Loucy (cell line): Measurements from ENCODE around the gene ANO9.

Source experiments
- H2AFZ ChIP-seq: fragments of 200-600 bp; sonication (generic); 2 replicates; pipeline ENCODE4 v1.6.0; 2016; ENCODE audit warnings: antibody characterized with exemption, mild to moderate bottlenecking, low read length, moderate library complexity
- H3F3A ChIP-seq: fragments of 200-600 bp; 2 replicates; pipeline ENCODE4 v1.6.0; 2016; ENCODE audit warnings: antibody characterized with exemption, low read depth, mild to moderate bottlenecking
- H3K27me3 ChIP-seq: fragments of 200-600 bp; sonication (generic); 2 replicates; pipeline ENCODE4 v1.6.1; 2014; ENCODE audit warnings: low read length, mild to moderate bottlenecking; ENCODE audit not compliant: insufficient read depth, poor library complexity, severe bottlenecking
- H3K36me3 ChIP-seq: fragments of 200-600 bp; sonication (generic); 2 replicates; pipeline ENCODE4 v1.6.1; 2016; ENCODE audit warnings: low read length; ENCODE audit not compliant: insufficient read depth
- H3K4me1 ChIP-seq: fragments of 200-600 bp; sonication (generic); 2 replicates; pipeline ENCODE4 v1.5.1; 2014; ENCODE audit warnings: low read length, mild to moderate bottlenecking; ENCODE audit not compliant: insufficient read depth, poor library complexity, severe bottlenecking
- H3K4me2 ChIP-seq: fragments of 200-600 bp; sonication (generic); 2 replicates; pipeline ENCODE4 v1.6.0; 2014; ENCODE audit warnings: antibody characterized with exemption, low read length, low read depth, mild to moderate bottlenecking; ENCODE audit not compliant: poor library complexity, severe bottlenecking
- H3K4me3 ChIP-seq: fragments of 200-600 bp; sonication (generic); 2 replicates; pipeline ENCODE4 v1.5.1; 2014; ENCODE audit warnings: low read length, mild to moderate bottlenecking, mixed read lengths; ENCODE audit not compliant: poor library complexity, severe bottlenecking
- H3K79me2 ChIP-seq: fragments of 200-600 bp; sonication (generic); 2 replicates; pipeline ENCODE4 v1.6.1; 2014; ENCODE audit warnings: low read length; ENCODE audit not compliant: insufficient read depth
- H3K9ac ChIP-seq: fragments of 200-600 bp; sonication (generic); 2 replicates; pipeline ENCODE4 v1.6.0; 2014; ENCODE audit warnings: mild to moderate bottlenecking, low read depth, low read length, moderate library complexity; ENCODE audit not compliant: poor library complexity, severe bottlenecking
- H3K9me2 ChIP-seq: fragments of 200-600 bp; sonication (generic); replicated peaks from 2 replicates; pipeline ENCODE4 v1.6.1; 2016; ENCODE audit warnings: low read depth, low read length, mixed read lengths
- H3K9me3 ChIP-seq: fragments of 200-600 bp; sonication (generic); 2 replicates; pipeline ENCODE4 v1.6.1; 2014; ENCODE audit warnings: mild to moderate bottlenecking, antibody characterized with exemption, low read length, low read depth; ENCODE audit not compliant: insufficient read depth
- H4K20me1 ChIP-seq: fragments of 200-600 bp; sonication (generic); 2 replicates; pipeline ENCODE4 v1.6.0; 2014; ENCODE audit warnings: antibody characterized with exemption, low read length, mild to moderate bottlenecking; ENCODE audit not compliant: insufficient read depth, poor library complexity, severe bottlenecking
- EZH2phosphoT487 ChIP-seq: fragments of 200-600 bp; IDR thresholded peaks from 2 replicates; pipeline ENCODE4 v1.6.1; 2018; ENCODE audit warnings: antibody characterized with exemption, mild to moderate bottlenecking, moderate library complexity, borderline replicate concordance
- TF ChIP-seq, protein P1 (sequence below): fragments of 200-600 bp; sonication (generic); conservative IDR thresholded peaks from 2 replicates; pipeline ENCODE4 v1.5.1; 2014; ENCODE audit warnings: mild to moderate bottlenecking, antibody characterized with exemption, low read length

The ANO9 gene

DNA sequence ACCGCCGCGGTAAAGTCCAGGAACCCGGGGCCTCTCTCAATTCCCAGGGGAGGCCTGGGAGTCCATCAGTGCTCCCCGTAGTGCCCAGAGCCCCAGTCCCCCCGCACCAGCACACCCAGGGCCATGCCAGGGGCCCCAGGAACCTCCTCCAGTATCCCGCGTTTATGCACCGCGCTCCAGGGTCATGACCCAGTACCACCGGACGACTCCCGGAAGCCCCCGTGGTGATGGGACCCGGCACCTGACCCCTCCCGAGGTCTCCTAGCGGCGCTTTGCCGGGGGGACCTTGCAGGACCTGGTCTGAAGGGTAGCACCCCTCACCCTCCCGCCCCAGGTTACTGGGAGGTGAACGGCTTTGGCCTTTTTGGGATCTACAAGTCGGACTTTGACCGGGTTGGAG, 61.3 kb downstream of the ANO9 start:
- H3K4me3 ChIP-seq, result no peak overlapping the region
- no peaks in the 10 kb centered on the region for H4K20me1 ChIP-seq
- no peaks in the 10 kb centered on the region for H3K36me3 ChIP-seq
- H2AFZ ChIP-seq, result no peak overlapping the region
- TF ChIP-seq EZH2phosphoT487, result no peak
- TF ChIP-seq, protein P1, sequence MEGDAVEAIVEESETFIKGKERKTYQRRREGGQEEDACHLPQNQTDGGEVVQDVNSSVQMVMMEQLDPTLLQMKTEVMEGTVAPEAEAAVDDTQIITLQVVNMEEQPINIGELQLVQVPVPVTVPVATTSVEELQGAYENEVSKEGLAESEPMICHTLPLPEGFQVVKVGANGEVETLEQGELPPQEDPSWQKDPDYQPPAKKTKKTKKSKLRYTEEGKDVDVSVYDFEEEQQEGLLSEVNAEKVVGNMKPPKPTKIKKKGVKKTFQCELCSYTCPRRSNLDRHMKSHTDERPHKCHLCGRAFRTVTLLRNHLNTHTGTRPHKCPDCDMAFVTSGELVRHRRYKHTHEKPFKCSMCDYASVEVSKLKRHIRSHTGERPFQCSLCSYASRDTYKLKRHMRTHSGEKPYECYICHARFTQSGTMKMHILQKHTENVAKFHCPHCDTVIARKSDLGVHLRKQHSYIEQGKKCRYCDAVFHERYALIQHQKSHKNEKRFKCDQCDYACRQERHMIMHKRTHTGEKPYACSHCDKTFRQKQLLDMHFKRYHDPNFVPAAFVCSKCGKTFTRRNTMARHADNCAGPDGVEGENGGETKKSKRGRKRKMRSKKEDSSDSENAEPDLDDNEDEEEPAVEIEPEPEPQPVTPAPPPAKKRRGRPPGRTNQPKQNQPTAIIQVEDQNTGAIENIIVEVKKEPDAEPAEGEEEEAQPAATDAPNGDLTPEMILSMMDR, result no peak
- no peaks in the 10 kb centered on the region for H3K9me2 ChIP-seq
- H3K79me2 ChIP-seq, result no peaks in the 10 kb centered on the region
- no peaks in the 10 kb centered on the region for H3K27me3 ChIP-seq
- no peaks in the 10 kb centered on the region for H3F3A ChIP-seq
- H3K4me2 ChIP-seq, result no peak overlapping the region
- H3K4me1 ChIP-seq, result peaks cover 11% of the 10 kb centered on the region
- no peaks in the 10 kb centered on the region; the same call in 1 of the 2 replicates for H3K9me3 ChIP-seq
- no peak overlapping the region for H3K9ac ChIP-seq

DNA sequence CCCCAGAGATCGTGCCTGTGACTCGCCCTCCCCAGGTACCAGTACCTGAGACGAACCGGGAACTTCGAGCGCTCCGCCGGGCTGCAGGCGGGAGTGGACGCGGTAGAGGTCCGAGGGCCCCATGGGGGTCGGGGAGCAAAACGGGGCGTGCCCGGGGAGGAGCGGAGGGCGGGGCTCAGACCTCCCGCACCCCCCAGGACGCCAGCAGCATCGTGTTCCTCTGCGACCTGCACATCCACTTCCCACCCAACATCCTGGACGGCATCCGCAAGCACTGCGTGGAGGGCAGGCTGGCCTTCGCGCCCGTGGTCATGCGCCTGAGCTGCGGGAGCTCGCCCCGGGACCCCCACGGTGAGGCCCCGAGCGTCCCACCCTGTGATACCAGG, 61.7 kb downstream of the ANO9 start:
- Histone ChIP-seq H3K9me2 (no peaks in the 10 kb centered on the region), H3F3A (no peaks in the 10 kb centered on the region), H3K27me3 (no peaks in the 10 kb centered on the region), H3K4me2 (no peak overlapping the region), H3K9me3 (no peaks in the 10 kb centered on the region; the same call in 1 of the 2 replicates), H3K79me2 (no peaks in the 10 kb centered on the region), H4K20me1 (no peaks in the 10 kb centered on the region), H3K4me3 (no peak overlapping the region), H3K36me3 (no peaks in the 10 kb centered on the region), H2AFZ (no peak overlapping the region), H3K9ac (no peak overlapping the region), H3K4me1 (peaks cover 11% of the 10 kb centered on the region)
- no peak for TF ChIP-seq EZH2phosphoT487
- TF ChIP-seq, protein P1, result no peak

DNA sequence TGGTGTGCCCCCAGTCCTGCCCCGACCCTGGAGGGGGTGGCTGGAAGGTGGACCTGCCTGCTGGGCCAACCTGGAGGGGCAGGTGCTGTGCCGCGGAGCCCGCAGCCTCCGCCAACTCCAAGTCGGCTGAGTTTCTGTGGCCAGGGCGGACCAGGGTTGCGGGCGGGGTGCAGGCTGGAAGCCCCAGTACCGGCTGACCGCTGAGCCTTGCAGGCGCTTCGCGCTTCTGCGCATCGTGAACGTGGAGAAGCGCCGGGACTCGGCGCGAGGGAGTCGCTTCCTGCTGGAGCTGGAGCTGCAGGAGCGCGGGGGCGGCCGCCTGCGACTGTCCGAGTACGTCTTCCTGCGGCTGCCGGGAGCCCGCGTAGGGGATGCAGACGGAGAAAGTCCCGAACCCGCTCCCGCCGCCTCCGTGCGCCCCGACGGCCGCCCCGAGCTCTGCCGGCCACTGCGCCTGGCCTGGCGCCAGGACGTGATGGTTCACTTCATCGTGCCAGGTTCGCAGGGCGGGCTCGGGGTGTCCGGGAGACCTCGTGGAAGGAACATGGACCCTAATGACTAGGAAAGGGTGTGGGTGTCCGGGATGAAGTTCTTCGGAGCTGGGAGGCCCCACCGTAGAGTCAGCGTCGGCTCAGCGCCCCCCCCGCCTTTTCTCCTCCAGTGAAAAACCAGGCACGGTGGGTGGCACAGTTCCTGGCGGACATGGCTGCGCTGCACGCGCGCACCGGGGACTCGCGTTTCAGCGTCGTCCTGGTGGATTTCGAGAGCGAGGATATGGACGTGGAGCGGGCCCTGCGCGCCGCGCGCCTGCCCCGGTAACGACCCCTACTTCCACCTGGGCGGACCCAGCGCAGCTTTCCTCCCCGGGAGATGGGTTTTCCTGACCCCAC, 62.4 kb downstream of the ANO9 start:
- no peaks in the 10 kb centered on the region for H3K36me3 ChIP-seq

More for the DNA sequence above, 62.4 kb downstream of the ANO9 start:
- H3K4me1 ChIP-seq, result peaks cover 11% of the 10 kb centered on the region
- H3K27me3 ChIP-seq, result no peaks in the 10 kb centered on the region
- H3K9me2 ChIP-seq, result no peaks in the 10 kb centered on the region
- TF ChIP-seq, protein P1, result no peak
- TF ChIP-seq EZH2phosphoT487, result no peak
- no peak overlapping the region for H3K9ac ChIP-seq
- no peak overlapping the region for H2AFZ ChIP-seq
- H3K9me3 ChIP-seq, result no peaks in the 10 kb centered on the region; the same call in 1 of the 2 replicates
- H3K4me3 ChIP-seq, result no peak overlapping the region
- H3F3A ChIP-seq, result no peaks in the 10 kb centered on the region
- H3K4me2 ChIP-seq, result no peak overlapping the region
- no peaks in the 10 kb centered on the region for H3K79me2 ChIP-seq
- no peaks in the 10 kb centered on the region for H4K20me1 ChIP-seq
